A673 (cell line): ENCODE data around the gene DNAAF5. TPM values are rescaled to one million over a fixed set of nuclear protein-coding genes. Genes with fewer than 3 reads are reported as not detected.

Experiments used
- BruUV-seq: library from RNA; stranded (reverse); fragments of 400-500 nt; replicated peaks from 2 replicates; lab custom pipeline; 2021; lab: Mats Ljungman, UMichigan
- CTCF ChIA-PET: fragments of 300-600 bp; sonication (Branson Sonifier 250); formaldehyde crosslinking; loops from one replicate; lab custom pipeline; 2022; ENCODE audit warnings: antibody characterized with exemption; lab: Charles Lee
- POLR2A ChIA-PET: fragments of 300-600 bp; sonication (Branson Sonifier 250); formaldehyde crosslinking; loops from one replicate; lab custom pipeline; 2022; ENCODE audit warnings: antibody characterized with exemption; ENCODE audit not compliant: low non-redundant PET; lab: Charles Lee
- DNase-seq: peaks from one replicate; pipeline ENCODE4 v3.0.0-alpha.2; 2015; ENCODE audit warnings: low spot score
- H3K27ac ChIP-seq: fragments of 200-600 bp; sonication (generic); 2 replicates; pipeline ENCODE4 v1.5.1; 2016; ENCODE audit warnings: mixed run types, low read depth, mild to moderate bottlenecking, mixed read lengths, antibody characterized with exemption, low read length; ENCODE audit not compliant: poor library complexity, severe bottlenecking
- H3K27me3 ChIP-seq: fragments of 200-600 bp; sonication (generic); replicated peaks from 2 replicates; pipeline ENCODE4 v1.6.1; 2017; ENCODE audit warnings: mixed run types, low read depth, mild to moderate bottlenecking, mixed read lengths, antibody characterized with exemption, low read length; ENCODE audit not compliant: insufficient read depth, poor library complexity
- H3K36me3 ChIP-seq: fragments of 200-600 bp; sonication (generic); 2 replicates; pipeline ENCODE4 v1.6.1; 2016; ENCODE audit warnings: mixed run types, mild to moderate bottlenecking, mixed read lengths, antibody characterized with exemption, low read length; ENCODE audit not compliant: insufficient read depth, poor library complexity, severe bottlenecking
- H3K4me1 ChIP-seq: fragments of 200-600 bp; sonication (generic); 2 replicates; pipeline ENCODE4 v1.6.1; 2017; ENCODE audit warnings: mixed run types, mild to moderate bottlenecking, mixed read lengths, antibody characterized with exemption, low read length; ENCODE audit not compliant: insufficient read depth, poor library complexity, severe bottlenecking
- H3K4me3 ChIP-seq: fragments of 200-600 bp; sonication (generic); 2 replicates; pipeline ENCODE4 v1.5.1; 2016; ENCODE audit warnings: low read depth, mixed run types, mild to moderate bottlenecking, mixed read lengths, low read length; ENCODE audit not compliant: poor library complexity, severe bottlenecking
- H3K9me3 ChIP-seq: fragments of 200-600 bp; sonication (generic); 2 replicates; pipeline ENCODE4 v1.6.1; 2016; ENCODE audit warnings: mixed run types, low read depth, mild to moderate bottlenecking, mixed read lengths, antibody characterized with exemption, low read length; ENCODE audit not compliant: poor library complexity, severe bottlenecking
- EZH2 ChIP-seq: fragments of 200-600 bp; sonication (generic); IDR thresholded peaks from 2 replicates; pipeline ENCODE4 v1.6.1; 2017; ENCODE audit warnings: borderline replicate concordance, low read depth, mild to moderate bottlenecking, mixed read lengths, antibody characterized with exemption, low read length; ENCODE audit not compliant: poor library complexity, severe bottlenecking
- intact Hi-C: fragments of 100-400 bp; cut with micrococcal nuclease; formaldehyde crosslinking; loops from one replicate; pipeline ENCODE4 v1.10.0; 2022; ENCODE audit not compliant: unreplicated experiment
- total RNA-seq: library from RNA; stranded (reverse); gene quantifications from 2 replicates; pipeline ENCODE4 v1.2.3, GENCODE V29; 2021
- TF ChIP-seq, protein P1 (sequence below): fragments of 300-800, 200-600 bp; sonication (generic); conservative IDR thresholded peaks from 2 replicates; pipeline ENCODE4 v1.5.1; 2017; ENCODE audit warnings: low read depth, mild to moderate bottlenecking, antibody characterized with exemption, low read length, moderate library complexity, mixed read lengths

Gene DNAAF5
- total RNA-seq, 1 experiment from 2014 or later = 78.1 TPM

DNA sequence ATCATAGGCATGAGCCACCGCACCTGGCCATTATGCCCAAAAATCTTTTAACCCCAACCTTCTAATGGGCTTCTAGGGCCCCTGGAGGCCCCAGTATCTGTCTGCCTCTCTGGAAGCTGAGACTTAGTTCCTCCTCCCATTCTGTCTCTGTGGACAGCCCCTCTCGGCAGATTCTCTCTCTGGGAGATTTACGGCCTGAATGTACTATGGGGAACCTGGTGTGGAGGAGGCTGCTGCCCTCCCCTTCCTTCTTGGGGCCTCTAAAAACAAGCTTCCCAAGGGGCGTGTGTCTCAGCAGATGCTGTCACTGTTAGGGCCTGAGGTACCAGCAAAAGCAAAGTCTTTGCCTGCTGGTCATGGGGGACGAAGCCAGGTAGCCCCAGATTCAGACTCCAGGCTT lies 36.4 kb downstream of the DNAAF5 start:
- CTCF ChIA-PET = no interaction called here
- H3K4me1 ChIP-seq = peaks cover 4% of the 10 kb centered on the region
- POLR2A ChIA-PET = no interaction called here
- no peaks in the 10 kb centered on the region for H3K9me3 ChIP-seq
- no TSS peak for BruUV-seq
- intact Hi-C loops = no loop called here
- no peak overlapping the region for H3K4me3 ChIP-seq
- H3K36me3 ChIP-seq = peaks cover 59% of the 10 kb centered on the region
- H3K27me3 ChIP-seq = no peaks in the 10 kb centered on the region
- TF ChIP-seq, protein P1, sequence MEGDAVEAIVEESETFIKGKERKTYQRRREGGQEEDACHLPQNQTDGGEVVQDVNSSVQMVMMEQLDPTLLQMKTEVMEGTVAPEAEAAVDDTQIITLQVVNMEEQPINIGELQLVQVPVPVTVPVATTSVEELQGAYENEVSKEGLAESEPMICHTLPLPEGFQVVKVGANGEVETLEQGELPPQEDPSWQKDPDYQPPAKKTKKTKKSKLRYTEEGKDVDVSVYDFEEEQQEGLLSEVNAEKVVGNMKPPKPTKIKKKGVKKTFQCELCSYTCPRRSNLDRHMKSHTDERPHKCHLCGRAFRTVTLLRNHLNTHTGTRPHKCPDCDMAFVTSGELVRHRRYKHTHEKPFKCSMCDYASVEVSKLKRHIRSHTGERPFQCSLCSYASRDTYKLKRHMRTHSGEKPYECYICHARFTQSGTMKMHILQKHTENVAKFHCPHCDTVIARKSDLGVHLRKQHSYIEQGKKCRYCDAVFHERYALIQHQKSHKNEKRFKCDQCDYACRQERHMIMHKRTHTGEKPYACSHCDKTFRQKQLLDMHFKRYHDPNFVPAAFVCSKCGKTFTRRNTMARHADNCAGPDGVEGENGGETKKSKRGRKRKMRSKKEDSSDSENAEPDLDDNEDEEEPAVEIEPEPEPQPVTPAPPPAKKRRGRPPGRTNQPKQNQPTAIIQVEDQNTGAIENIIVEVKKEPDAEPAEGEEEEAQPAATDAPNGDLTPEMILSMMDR = no peak
- no peak for TF ChIP-seq EZH2
- no peak for DNase-seq
- H3K27ac ChIP-seq = no peak overlapping the region

DNA sequence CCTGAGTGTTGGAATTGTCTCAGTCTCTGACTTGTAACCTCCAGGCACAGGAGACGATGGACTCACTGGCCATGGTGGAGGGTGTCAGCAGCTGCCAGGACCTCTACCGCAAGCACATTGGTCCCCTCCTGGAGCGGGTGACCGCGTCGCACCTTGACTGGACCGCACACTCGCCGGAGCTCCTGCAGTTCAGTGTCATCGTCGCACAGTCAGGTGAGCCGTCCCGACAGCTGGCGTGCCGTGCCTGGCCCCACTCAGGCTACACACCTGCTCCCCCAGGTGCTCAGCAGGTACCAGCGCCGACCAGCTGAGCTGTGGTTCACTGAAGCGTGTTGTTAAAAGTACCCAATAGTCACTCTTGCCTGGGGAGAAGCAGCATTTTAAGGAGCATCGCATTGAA lies 37.3 kb downstream of the DNAAF5 start:
- peaks cover 54% of the 10 kb centered on the region for H3K36me3 ChIP-seq
- CTCF ChIA-PET = no interaction called here
- H3K27me3 ChIP-seq = no peaks in the 10 kb centered on the region
- no peak overlapping the region for H3K27ac ChIP-seq
- no peak for DNase-seq
- intact Hi-C loops = no loop called here
- POLR2A ChIA-PET = no interaction called here
- no TSS peak for BruUV-seq
- TF ChIP-seq, protein P1 = no peak
- no peak for TF ChIP-seq EZH2
- peaks cover 7% of the 10 kb centered on the region for H3K4me1 ChIP-seq
- no peak overlapping the region for H3K4me3 ChIP-seq
- no peaks in the 10 kb centered on the region for H3K9me3 ChIP-seq

DNA sequence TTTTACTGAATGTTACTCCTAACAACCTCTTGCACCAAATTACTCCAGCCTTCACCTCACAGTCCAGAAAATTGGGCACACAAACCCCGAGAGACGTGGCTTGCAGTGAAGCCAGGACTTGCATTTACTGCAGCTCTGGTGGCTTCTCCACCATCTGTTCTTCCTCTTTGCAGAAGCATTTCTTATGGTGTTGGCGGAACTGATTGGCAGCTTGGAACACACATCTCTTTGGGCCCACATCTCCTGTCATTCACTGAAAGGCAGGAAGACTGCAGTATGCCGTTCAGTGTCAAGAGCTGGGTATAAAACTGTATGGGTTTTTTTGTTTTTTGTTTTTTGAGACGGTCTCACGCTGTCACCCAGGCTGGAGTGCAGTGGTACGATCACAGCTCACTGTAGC lies 38.9 kb downstream of the DNAAF5 start:
- ChIA-PET POLR2A (no interaction called here), CTCF (no interaction called here)
- TF ChIP-seq, protein P1 = no peak
- TF ChIP-seq EZH2 = no peak
- Histone ChIP-seq H3K4me1 (peaks cover 22% of the 10 kb centered on the region), H3K4me3 (no peak overlapping the region), H3K27ac (no peak overlapping the region), H3K27me3 (no peaks in the 10 kb centered on the region), H3K9me3 (no peaks in the 10 kb centered on the region), H3K36me3 (peaks cover 49% of the 10 kb centered on the region)
- no TSS peak for BruUV-seq
- intact Hi-C loops = no loop called here
- no peak for DNase-seq
